OCI-M1 (cell line): ENCODE data around the gene IFIT3.
"Not testable (repeated sequence)": the region's sequence is repeated elsewhere in the genome, so short reads cannot be mapped to it uniquely, and the experiment has no call there.

ENCODE experiments used
- DNase-seq: peaks from one replicate; lab custom pipeline; 2025; lab: John Stamatoyannopoulos, UW

Gene IFIT3

GRCh38 chr10:89304026-89304425 is 23.8 kb upstream of the IFIT3 start:
- DNase-seq: no peak

DNA sequence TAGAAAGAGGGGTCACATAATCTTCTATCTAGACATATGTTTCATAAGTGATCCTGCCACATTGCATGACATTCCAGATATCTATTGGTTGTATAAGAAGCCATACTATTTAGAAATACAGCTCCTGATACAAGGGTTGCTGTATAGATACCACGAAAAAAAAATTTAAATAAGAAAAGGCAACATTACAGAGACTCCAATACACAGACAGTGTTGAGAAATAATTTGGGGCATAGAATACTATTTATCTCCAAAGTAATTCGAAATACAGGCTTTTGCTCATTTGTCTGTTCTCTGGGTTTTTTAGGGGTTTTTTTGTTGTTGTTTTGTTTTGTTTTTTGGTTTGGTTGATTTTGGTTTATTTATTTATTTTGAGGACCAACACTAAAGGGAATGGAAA is 23.4 kb upstream of the IFIT3 start:
- DNase-seq: no peak

DNA sequence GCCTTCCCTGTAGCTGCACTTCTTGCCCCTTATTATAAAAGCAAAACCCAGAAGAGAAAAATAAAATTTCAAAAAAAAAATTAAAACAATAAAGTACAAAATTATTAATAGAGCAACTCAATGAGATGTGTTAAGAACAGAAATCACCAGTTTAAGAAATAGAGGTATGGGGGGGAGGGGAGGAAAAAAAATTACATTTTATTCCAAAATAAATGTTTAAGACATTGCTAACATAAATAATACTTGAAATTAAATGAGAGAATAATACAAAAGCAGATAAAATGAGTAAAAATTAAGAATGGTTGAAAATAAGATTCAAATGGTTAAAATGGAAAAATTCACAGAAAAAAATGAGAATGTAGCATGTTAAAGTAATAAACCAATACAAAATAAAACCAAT is 22.9 kb upstream of the IFIT3 start:
- DNase-seq: no peak

DNA sequence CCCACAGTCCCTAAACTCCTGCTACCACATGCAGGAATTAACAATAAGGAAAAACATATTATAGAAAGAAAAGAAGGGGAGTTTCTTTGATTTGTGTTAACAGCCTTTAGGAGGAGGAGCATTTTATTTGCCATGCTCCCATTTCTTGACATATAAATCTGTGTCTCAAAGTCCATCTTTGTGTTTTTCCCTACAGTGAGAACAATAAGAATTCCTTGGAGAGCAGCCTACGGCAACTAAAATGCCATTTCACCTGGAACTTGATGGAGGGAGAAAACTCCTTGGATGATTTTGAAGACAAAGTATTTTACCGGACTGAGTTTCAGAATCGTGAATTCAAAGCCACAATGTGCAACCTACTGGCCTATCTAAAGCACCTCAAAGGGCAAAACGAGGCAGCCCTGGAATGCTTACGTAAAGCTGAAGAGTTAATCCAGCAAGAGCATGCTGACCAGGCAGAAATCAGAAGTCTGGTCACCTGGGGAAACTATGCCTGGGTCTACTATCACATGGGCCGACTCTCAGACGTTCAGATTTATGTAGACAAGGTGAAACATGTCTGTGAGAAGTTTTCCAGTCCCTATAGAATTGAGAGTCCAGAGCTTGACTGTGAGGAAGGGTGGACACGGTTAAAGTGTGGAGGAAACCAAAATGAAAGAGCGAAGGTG is 21.9 kb upstream of the IFIT3 start:
- no peak for DNase-seq

DNA sequence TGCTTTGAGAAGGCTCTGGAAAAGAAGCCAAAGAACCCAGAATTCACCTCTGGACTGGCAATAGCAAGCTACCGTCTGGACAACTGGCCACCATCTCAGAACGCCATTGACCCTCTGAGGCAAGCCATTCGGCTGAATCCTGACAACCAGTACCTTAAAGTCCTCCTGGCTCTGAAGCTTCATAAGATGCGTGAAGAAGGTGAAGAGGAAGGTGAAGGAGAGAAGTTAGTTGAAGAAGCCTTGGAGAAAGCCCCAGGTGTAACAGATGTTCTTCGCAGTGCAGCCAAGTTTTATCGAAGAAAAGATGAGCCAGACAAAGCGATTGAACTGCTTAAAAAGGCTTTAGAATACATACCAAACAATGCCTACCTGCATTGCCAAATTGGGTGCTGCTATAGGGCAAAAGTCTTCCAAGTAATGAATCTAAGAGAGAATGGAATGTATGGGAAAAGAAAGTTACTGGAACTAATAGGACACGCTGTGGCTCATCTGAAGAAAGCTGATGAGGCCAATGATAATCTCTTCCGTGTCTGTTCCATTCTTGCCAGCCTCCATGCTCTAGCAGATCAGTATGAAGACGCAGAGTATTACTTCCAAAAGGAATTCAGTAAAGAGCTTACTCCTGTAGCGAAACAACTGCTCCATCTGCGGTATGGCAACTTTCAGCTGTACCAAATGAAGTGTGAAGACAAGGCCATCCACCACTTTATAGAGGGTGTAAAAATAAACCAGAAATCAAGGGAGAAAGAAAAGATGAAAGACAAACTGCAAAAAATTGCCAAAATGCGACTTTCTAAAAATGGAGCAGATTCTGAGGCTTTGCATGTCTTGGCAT is 21.1 kb upstream of the IFIT3 start:
- DNase-seq: no peak

DNA sequence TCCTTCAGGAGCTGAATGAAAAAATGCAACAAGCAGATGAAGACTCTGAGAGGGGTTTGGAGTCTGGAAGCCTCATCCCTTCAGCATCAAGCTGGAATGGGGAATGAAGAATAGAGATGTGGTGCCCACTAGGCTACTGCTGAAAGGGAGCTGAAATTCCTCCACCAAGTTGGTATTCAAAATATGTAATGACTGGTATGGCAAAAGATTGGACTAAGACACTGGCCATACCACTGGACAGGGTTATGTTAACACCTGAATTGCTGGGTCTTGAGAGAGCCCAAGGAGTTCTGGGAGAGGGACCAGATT is 20.6 kb upstream of the IFIT3 start:
- DNase-seq: no peak

- DNase-seq: no peak
Measured at GRCh38 chr10:89308266-89308665, 19.5 kb upstream of the IFIT3 start.

DNA sequence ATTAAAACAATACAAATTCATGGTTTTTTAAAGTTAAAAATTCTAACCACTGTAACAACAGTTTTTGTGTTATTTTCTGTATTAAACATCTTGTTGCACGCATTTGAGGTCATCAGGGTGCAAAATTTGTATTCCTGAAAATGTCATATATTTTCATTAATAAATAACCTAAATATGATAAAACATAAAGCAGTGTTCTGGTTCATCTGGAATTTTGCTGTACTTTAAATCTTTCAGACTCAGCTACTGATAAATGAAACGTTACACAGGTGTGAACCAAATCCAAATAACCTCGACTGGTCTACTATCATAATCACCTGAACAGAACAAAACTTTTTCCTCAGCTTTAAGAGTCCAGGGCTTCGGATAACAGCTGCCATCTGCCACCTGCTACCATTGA is 19.1 kb upstream of the IFIT3 start:
- no peak for DNase-seq

DNA sequence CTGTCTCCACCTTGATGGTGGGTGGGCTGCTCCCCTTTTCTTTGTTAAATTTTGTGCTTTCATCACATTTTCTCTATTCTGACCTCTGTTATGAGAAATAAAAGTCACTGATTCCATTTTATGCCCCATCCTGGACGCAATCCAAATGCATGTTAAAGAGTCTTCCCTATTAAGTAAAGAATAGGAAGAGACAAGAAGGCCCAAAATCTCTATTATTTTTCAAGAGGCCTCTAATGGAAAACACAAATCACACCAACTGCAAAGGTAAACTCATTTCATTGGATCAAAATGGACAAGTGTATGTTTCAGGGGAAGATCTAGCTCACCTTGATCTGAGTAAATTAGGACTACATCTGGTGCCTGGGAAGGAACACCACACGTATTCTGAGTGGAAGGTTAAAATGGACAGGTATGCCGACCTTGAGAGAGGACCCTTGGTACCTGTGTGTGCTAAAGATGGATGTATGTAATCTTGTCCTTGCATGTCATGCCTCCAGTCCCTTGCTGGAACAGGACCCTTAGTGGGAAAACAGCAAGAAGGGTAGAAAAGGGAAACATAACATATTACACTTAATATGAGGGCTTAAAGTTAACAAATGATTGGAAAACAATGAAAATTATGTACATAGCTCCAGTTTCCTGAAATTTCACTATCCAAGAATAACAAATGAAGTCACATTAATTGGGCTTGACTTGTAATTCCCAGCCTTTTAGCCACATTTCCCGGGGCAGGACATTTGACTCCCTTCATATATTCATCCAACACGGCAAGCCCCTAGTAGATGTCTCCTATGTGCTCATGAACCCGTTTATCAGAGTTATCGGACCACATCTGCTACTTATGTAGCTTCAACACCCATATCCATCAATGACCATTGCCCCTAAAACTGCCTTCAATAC is 18.4 kb upstream of the IFIT3 start:
- no peak for DNase-seq

DNA sequence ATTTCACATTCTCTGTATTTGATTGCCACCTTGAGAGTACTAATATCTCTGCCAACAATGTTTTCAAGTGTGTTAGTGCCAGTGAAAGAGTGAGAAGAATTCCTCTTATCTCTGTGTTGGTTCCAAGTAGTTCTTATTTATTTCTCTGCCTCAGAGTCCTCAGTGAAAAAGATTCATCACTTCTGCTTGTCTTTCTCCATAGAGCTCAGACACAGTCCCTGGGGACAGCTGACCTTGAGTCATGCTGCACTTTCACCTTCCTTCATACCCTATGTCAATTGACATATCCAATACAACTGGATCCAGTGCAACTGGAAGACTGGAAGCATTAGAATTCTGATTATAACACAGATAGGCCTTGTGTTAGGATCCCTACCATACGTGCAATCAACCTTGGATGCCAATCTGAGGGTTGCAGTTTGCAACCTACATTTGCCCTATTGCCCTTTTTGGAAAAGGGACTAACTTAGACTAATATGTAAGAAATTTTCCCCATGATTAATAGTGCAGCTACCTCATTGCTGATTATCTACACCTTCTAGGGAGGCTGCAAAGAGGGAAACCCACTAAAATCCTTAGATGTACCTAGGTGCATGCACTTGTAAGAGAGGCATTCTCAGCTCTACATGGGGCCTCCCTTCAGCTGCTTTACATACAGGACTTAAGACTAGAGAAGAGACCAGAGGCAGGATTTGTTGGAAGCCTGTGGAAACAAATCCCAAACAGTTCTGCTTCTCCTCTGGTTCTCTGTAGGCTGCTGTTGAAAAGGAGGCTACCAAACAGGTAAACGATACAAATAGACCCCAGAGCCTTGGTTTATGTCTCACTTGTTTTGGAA is 17.5 kb upstream of the IFIT3 start:
- no peak for DNase-seq

- no peak for DNase-seq
Measured at GRCh38 chr10:89312973-89313372, 14.8 kb upstream of the IFIT3 start.

- no peak for DNase-seq
Measured at GRCh38 chr10:89314676-89315075, 13.1 kb upstream of the IFIT3 start.

DNA sequence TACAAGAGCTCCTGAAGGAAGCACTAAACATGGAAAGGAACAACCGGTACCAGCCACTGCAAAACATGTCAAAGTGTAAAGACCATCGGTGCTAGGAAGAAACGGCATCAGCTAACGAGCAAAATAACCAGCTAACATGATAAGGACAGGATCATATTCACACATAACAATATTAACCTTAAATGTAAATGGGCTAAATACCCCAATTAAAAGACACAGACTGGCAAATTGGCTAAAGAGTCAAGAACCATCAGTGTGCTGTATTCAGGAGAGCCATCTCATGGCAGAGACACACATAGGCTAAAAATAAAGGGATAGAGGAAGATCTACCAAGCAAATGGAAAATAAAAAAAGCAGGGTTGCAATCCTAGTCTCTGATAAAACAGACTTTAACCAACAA is 9.8 kb upstream of the IFIT3 start:
- not testable (repeated sequence) for DNase-seq

- not testable (repeated sequence) for DNase-seq
Measured at GRCh38 chr10:89325081-89325480, 2.7 kb upstream of the IFIT3 start.

DNA sequence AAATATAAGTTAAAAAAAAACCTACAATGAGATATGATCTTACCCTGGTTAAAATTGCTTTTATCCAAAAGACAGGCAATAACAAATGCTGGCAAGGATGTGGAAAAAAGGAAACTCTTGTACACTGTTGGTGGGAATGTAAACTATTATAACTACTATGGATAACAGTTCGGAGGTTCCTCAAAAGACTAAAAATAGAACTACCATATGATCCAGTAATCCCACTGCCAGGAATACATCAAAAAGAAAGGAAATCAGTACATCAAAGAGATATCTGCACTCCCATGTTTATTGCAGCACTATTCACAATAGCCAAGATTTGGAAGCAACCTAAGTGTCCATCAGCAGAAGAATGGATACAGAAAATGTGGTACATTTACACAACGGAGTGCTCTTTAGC is 1.9 kb upstream of the IFIT3 start:
- not testable (repeated sequence) for DNase-seq

DNA sequence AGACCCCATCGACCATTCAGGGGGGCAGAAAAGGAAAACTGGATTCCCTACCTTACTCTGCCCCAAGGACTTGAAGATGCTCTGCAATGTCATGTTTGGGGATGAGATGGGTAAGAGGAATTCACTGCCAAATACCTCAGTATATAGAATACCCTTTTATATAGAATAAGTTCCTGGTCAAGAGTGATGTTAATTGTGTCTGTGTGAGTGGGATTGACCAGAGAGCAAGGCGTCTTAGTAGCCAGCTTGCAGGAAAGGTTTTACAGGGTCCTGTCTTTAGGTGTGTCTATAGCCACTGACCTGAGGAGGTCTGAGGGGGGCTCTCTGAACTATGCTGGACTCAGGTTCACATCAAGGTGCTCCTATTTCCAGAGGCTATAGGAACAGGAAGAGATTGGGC is 1.4 kb downstream of the IFIT3 start:
- DNase-seq: no peak

GRCh38 chr10:89330014-89330413 is 2.2 kb downstream of the IFIT3 start:
- not testable (repeated sequence) for DNase-seq

GRCh38 chr10:89330537-89331212 is 2.9 kb downstream of the IFIT3 start:
- DNase-seq: no peak

DNA sequence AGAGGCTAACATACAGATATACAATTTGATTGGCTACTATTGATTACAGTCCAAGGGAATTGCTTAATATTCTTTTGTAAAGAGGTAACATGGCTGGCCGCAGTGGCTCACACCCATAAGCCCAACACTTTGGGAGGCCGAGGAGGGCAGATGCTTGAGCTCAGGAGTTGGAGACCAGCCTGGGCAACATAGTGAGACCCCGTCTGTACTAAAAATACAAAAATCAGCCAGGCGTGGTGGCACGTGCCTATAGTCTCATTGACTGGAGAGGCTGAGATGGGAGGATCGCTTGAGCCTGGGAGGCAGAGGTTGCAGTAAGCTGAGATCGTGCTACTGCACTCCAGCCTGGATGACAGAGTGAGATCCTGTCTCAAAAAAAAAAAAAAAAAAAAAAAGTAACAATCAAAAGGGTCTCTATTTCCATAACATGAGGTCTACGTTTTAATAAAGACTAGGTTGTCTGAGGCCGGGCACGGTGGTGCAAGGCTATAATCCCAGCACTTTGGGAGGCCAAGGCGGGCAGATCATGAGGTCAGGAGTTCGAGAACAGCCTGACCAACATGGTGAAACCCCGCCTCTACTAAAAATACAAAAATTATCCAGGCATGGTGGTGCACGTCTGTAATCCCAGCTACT is 3.8 kb downstream of the IFIT3 start:
- DNase-seq: not testable (repeated sequence)

DNA sequence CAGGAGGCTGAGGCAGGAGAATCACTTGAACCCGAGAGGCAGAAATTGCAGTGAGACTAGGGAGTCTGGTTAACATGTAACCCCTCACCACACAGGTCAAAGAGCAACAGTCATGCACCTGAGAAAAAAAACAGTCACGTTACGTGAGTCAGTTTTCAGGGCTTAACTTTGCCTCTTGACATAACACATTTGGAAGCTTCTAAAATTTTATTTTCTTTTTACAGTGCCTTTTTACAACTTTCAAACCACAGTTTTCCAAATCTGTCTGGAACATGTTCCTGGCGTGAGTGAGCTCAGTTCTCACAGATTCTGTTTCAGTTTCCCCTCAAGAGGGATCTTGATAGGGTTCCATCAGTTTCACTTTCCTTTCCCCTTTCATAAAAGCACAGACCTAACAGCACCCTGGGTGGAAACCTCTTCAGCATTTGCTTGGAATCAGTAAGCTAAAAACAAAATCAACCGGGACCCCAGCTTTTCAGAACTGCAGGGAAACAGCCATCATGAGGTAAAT is 4.4 kb downstream of the IFIT3 start:
- peak; percentile 94 for DNase-seq

GRCh38 chr10:89335226-89335625 is 7.4 kb downstream of the IFIT3 start:
- no peak for DNase-seq
